Thoracic aorta (tissue), 2 donors: ENCODE data around the gene PSAP. TPM values are rescaled to one million over a fixed set of nuclear protein-coding genes. Genes with fewer than 3 reads are reported as not detected.

Experiments
- ATAC-seq: fragments of 150-250 bp; one replicate; pipeline ENCODE4 v1.8.0; 2017; ENCODE audit warnings: low read depth; ENCODE audit not compliant: insufficient number of reproducible peaks, low FRiP score
- DNase-seq: peaks from one replicate; pipeline ENCODE4 v3.0.0-alpha.2; 2020; ENCODE audit warnings: low spot score
- H3K27ac ChIP-seq, 2 donors: fragments of 200-600 bp; sonication (generic); 1 replicate in 1 of 2; 2 replicates in 1 of 2; pipeline ENCODE4 v1.5.1; 2016; ENCODE audit warnings: mild to moderate bottlenecking in 2 of 2, moderate library complexity in 2 of 2
- H3K27me3 ChIP-seq: fragments of 200-600 bp; sonication (generic); replicated peaks from 2 replicates; pipeline ENCODE4 v1.6.0; 2016; ENCODE audit warnings: mild to moderate bottlenecking; ENCODE audit not compliant: insufficient read depth
- H3K36me3 ChIP-seq: fragments of 200-600 bp; sonication (generic); one replicate; pipeline ENCODE4 v1.5.1; 2016
- H3K4me1 ChIP-seq, 2 donors: fragments of 200-600 bp; sonication (generic); 1 replicate in 1 of 2; 2 replicates in 1 of 2; pipeline versions ENCODE4 v1.5.1 to v1.6.0; 2016; ENCODE audit warnings: low read depth in 2 of 2, mild to moderate bottlenecking in 1 of 2; ENCODE audit not compliant: control insufficient read depth in 1 of 2
- H3K4me3 ChIP-seq: fragments of 200-600 bp; sonication (generic); 2 replicates; pipeline ENCODE4 v1.5.1; 2016; ENCODE audit warnings: mild to moderate bottlenecking
- H3K9me3 ChIP-seq: fragments of 200-600 bp; sonication (generic); 2 replicates; pipeline ENCODE4 v1.5.1; 2016
- CTCF ChIP-seq: fragments of 200-600 bp; sonication (generic); IDR thresholded peaks from one replicate; pipeline ENCODE4 v1.5.1; 2019; ENCODE audit warnings: antibody characterized with exemption
- total RNA-seq, 2 donors: library from RNA; depleted of rRNA; stranded (reverse); fragments of >200 nt; gene quantifications; one replicate each; pipeline versions ENCODE4 v1.1.0 to v1.2.3, GENCODE V29; 2016

PSAP gene
- total RNA-seq, 2 donors from 2014 or later: 1,091 to 1,135 TPM

GRCh38 chr10:71840958-71841335, 10.1 kb downstream of the PSAP start:
- no peak for DNase-seq
- Histone ChIP-seq H3K27me3 (no peaks in the 10 kb centered on the region), H3K9me3 (no peaks in the 10 kb centered on the region), H3K4me3 (no peak overlapping the region), H3K4me1 (peaks cover 38 to 73% of the 10 kb centered on the region in 2 donors), H3K36me3 (no peaks in the 10 kb centered on the region), H3K27ac (no peak overlapping the region)
- ATAC-seq: no peak
- no peak for TF ChIP-seq CTCF

- peak; percentile 72 for DNase-seq
- H3K9me3 ChIP-seq: no peaks in the 10 kb centered on the region
- no peak overlapping the region for H3K4me3 ChIP-seq
- H3K27ac ChIP-seq: peak overlapping the region in 1 of 2 donors; percentile 40
- TF ChIP-seq CTCF: no peak
- no peaks in the 10 kb centered on the region for H3K27me3 ChIP-seq
- peaks cover 39 to 73% of the 10 kb centered on the region in 2 donors for H3K4me1 ChIP-seq
- ATAC-seq: no peak
- no peaks in the 10 kb centered on the region for H3K36me3 ChIP-seq
These were observed 10.7 kb downstream of the PSAP start for GRCh38 chr10:71840177-71840957.

GRCh38 chr10:71838264-71839211, 12.5 kb downstream of the PSAP start:
- Histone ChIP-seq H3K36me3 (no peaks in the 10 kb centered on the region), H3K9me3 (no peaks in the 10 kb centered on the region), H3K4me1 (peaks cover 39 to 72% of the 10 kb centered on the region in 2 donors), H3K27me3 (no peaks in the 10 kb centered on the region), H3K27ac (no peak overlapping the region), H3K4me3 (no peak overlapping the region)
- DNase-seq: no peak
- ATAC-seq: no peak
- no peak for TF ChIP-seq CTCF

GRCh38 chr10:71837098-71837827, 13.8 kb downstream of the PSAP start:
- ATAC-seq (no peak), DNase-seq (no peak)
- H3K4me3 ChIP-seq: no peak overlapping the region
- peak overlapping the region; percentile 76 to 85 for H3K27ac ChIP-seq
- H3K9me3 ChIP-seq: no peaks in the 10 kb centered on the region
- no peaks in the 10 kb centered on the region for H3K27me3 ChIP-seq
- H3K36me3 ChIP-seq: peaks cover 3% of the 10 kb centered on the region
- TF ChIP-seq CTCF: no peak
- H3K4me1 ChIP-seq: peaks cover 39 to 64% of the 10 kb centered on the region in 2 donors
